Cardiac muscle cell (in vitro differentiated cells and primary cell): Measurements from ENCODE around the gene EPB42. TPM values are rescaled to one million over a fixed set of nuclear protein-coding genes. Genes with fewer than 3 reads are reported as not detected.
A peak's percentile ranks its signal among the peaks of the same experiment; 100 is the strongest.

Experiments
- DNase-seq, 2 donors: peaks; one replicate each; pipeline versions ENCODE4 v3.0.0 to v3.0.0-alpha.2; 2010 to 2017; ENCODE audit warnings: low read depth in 1 of 2, low spot score in 1 of 2
- H3K27ac ChIP-seq: fragments of 200-600 bp; sonication (generic); 2 replicates; pipeline ENCODE4 v1.5.1; 2016
- H3K27me3 ChIP-seq: fragments of 200-600 bp; sonication (generic); 2 replicates; pipeline ENCODE4 v1.6.0; 2016; ENCODE audit warnings: control low read depth
- H3K36me3 ChIP-seq: fragments of 200-600 bp; sonication (generic); 2 replicates; pipeline ENCODE4 v1.5.1; 2016; ENCODE audit warnings: control low read depth
- H3K4me1 ChIP-seq: fragments of 200-600 bp; sonication (generic); 2 replicates; pipeline ENCODE4 v1.8.1; 2017; ENCODE audit warnings: low read depth, mild to moderate bottlenecking, mixed run types
- H3K4me3 ChIP-seq: fragments of 200-600 bp; sonication (generic); 2 replicates; pipeline ENCODE4 v1.5.1; 2016; ENCODE audit warnings: mild to moderate bottlenecking
- H3K9me3 ChIP-seq: fragments of 200-600 bp; sonication (generic); 2 replicates; pipeline ENCODE4 v1.5.1; 2017; ENCODE audit warnings: low read depth, mild to moderate bottlenecking, control low read depth
- polyA plus RNA-seq: library from polyadenylated mRNA; unstranded; fragments of >200 nt; fragmentation: Nextera tagmentation; extraction: Ambion mirVana; gene quantifications from 2 replicates; pipeline ENCODE4 v1.2.1, GENCODE V29; 2016
- total RNA-seq: library from RNA; depleted of rRNA; stranded (reverse); fragments of >200 nt; gene quantifications from 2 replicates; pipeline ENCODE4 v1.2.3, GENCODE V29; 2016
- TF ChIP-seq, protein P1 (sequence below): IDR thresholded peaks from 2 replicates; pipeline ENCODE4 v1.5.1; 2012; ENCODE audit warnings: low read depth, mild to moderate bottlenecking, low read length

EPB42 gene
- total and polyA plus RNA-seq, 2 experiments from 2014 or later: 0.12 to 0.94 TPM

- Histone ChIP-seq H3K4me3 (no peak overlapping the region), H3K36me3 (no peaks in the 10 kb centered on the region), H3K27ac (no peak overlapping the region), H3K4me1 (no peaks in the 10 kb centered on the region), H3K9me3 (no peaks in the 10 kb centered on the region), H3K27me3 (no peaks in the 10 kb centered on the region)
- DNase-seq: peak in 1 of 2 donors; percentile 62
- TF ChIP-seq, protein P1, sequence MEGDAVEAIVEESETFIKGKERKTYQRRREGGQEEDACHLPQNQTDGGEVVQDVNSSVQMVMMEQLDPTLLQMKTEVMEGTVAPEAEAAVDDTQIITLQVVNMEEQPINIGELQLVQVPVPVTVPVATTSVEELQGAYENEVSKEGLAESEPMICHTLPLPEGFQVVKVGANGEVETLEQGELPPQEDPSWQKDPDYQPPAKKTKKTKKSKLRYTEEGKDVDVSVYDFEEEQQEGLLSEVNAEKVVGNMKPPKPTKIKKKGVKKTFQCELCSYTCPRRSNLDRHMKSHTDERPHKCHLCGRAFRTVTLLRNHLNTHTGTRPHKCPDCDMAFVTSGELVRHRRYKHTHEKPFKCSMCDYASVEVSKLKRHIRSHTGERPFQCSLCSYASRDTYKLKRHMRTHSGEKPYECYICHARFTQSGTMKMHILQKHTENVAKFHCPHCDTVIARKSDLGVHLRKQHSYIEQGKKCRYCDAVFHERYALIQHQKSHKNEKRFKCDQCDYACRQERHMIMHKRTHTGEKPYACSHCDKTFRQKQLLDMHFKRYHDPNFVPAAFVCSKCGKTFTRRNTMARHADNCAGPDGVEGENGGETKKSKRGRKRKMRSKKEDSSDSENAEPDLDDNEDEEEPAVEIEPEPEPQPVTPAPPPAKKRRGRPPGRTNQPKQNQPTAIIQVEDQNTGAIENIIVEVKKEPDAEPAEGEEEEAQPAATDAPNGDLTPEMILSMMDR: no peak
These were observed 20.3 kb upstream of the EPB42 start for GRCh38 chr15:43241100-43241499.

DNA sequence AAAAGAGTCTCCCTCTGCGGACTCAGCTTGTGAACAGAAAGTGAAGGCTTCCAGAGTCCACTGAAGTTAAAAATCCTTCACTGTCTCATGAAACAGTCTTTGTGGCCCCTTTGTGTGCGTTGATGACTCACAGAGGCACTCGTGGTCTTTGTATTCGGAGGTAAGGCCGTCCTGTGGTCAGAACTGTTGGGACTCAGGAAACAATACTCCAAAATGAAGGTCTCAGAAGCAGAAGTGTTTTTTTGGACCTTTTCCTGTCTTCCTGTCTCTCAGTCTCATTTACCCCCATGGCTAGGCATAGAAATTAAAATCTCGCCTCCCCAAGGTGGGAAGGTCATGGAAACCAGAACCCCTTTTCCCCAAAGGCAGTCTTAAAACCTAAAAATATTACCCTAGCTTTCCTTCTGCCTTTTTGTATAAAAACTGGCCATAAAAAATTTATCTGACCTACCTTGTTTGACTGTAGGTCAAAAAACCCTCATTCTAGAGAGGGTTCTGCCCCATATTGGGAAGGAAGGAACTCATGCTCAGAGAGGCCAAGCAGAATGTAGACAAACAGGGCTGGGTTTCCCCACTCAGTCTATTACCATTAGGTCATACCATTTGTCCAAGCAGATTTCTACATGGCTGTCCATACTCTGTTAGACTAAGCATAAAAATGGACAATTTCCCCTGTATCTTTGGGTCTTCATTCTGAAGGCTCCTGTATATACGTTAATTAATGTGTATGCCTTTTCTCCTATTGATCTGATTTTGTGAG is 19.1 kb upstream of the EPB42 start:
- TF ChIP-seq, protein P1: no peak
- DNase-seq: no peak
- Histone ChIP-seq H3K27me3 (no peaks in the 10 kb centered on the region), H3K4me3 (no peak overlapping the region), H3K4me1 (no peaks in the 10 kb centered on the region), H3K36me3 (no peaks in the 10 kb centered on the region), H3K27ac (no peak overlapping the region), H3K9me3 (no peaks in the 10 kb centered on the region)

DNA sequence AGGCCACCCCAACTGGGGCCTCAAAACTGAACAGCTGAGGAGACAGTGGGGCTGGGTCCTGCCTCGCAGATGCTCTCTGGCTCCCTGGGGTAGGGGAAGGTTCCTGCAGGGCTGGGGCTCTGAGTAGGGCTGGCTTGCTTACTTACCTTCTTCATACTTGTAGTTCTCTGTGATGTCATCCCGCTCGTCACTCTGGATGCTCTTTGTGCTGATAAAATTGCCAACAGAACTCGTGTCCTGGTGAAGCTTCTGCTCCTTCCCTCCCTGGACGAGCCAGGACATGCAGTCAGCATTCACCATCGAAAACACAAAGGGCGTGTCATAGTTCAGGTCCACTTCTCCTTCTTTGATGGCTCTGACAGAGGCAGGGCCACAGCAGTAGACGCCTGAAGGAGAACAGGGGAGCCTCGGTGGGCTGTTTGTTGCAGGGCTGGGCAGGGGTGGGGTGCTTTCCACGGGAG is 17.9 kb upstream of the EPB42 start:
- Histone ChIP-seq H3K27ac (no peak overlapping the region), H3K4me3 (no peak overlapping the region), H3K4me1 (no peaks in the 10 kb centered on the region), H3K36me3 (no peaks in the 10 kb centered on the region), H3K27me3 (no peaks in the 10 kb centered on the region), H3K9me3 (no peaks in the 10 kb centered on the region)
- DNase-seq: no peak
- TF ChIP-seq, protein P1: no peak

GRCh38 chr15:43237842-43238470 is 17.1 kb upstream of the EPB42 start:
- Histone ChIP-seq H3K27ac (no peak overlapping the region), H3K27me3 (no peaks in the 10 kb centered on the region), H3K36me3 (no peaks in the 10 kb centered on the region), H3K9me3 (no peaks in the 10 kb centered on the region), H3K4me1 (no peaks in the 10 kb centered on the region), H3K4me3 (no peak overlapping the region)
- DNase-seq: no peak
- TF ChIP-seq, protein P1: no peak

DNA sequence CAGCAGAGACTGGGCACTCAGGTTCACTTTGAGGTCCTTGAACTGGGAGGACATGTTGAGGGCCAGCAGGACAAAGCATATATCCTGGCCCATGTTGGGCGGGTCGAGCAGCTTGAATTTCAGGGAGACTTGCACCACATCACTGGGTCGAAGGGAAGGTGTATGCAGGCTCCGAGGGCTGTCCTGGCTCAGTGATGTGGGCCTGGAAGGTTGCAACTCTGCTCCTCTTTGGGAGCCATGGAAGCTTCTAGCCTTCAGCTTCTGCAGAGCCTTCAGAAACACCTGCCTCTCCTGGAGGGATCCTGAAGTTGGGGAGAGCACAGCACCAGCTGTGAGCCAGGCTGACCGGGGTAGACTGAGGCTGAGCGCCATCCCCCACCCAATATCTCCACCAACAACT is 14.7 kb upstream of the EPB42 start:
- no peak for DNase-seq
- Histone ChIP-seq H3K36me3 (no peaks in the 10 kb centered on the region), H3K9me3 (no peaks in the 10 kb centered on the region), H3K27me3 (no peaks in the 10 kb centered on the region), H3K27ac (no peak overlapping the region), H3K4me3 (no peak overlapping the region), H3K4me1 (no peaks in the 10 kb centered on the region)
- TF ChIP-seq, protein P1: no peak
